T-helper 1 cell treated with Interleukin-12 subunit alpha and Interleukin-12 subunit beta and Interleukin-4 antibody, amounts not matched to agents 30 μg/mL and 1 μg/mL, for 36 hours (primary cell): ENCODE data around the gene KIAA1217.

Source experiments
- H3K27ac Mint-ChIP-seq: one replicate; pipeline ENCODE4 v1.8.0; 2021; ENCODE audit warnings: mild to moderate bottlenecking, mixed read lengths
- H3K27me3 Mint-ChIP-seq: one replicate; pipeline ENCODE4 v1.8.0; 2021; ENCODE audit warnings: low read depth, mixed read lengths
- H3K36me3 Mint-ChIP-seq: one replicate; pipeline ENCODE4 v1.8.0; 2021; ENCODE audit warnings: low read depth, mixed read lengths
- H3K4me1 Mint-ChIP-seq: one replicate; pipeline ENCODE4 v1.8.0; 2021; ENCODE audit warnings: low read depth, mixed read lengths
- H3K4me3 Mint-ChIP-seq: one replicate; pipeline ENCODE4 v1.8.0; 2021; ENCODE audit warnings: mild to moderate bottlenecking, moderate library complexity, mixed read lengths
- H3K9me3 Mint-ChIP-seq: one replicate; pipeline ENCODE4 v1.8.0; 2021; ENCODE audit warnings: mixed read lengths

KIAA1217 gene

DNA sequence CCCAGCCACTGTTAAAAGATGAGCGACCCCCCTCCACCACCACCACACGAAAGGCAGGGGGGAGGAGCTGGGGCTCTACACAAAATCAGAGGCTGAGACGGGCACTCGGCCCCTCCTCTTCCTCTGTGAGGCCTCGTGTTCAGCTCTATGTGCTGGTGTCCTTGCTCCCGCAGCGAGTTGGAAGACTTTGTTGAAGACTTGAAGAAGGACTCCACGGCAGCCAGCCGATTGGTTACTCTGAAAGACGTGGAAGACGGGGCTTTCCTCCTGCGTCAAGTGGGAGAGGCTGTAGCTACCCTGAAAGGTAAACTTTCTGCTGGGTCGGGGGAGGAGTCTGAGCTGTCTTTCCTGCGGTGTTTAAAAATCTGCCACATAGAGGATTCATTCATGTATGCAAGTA, 311.0 kb downstream of the KIAA1217 start:
- H3K27ac Mint-ChIP-seq: peak overlapping the region; percentile 47
- H3K4me3 Mint-ChIP-seq: peak overlapping the region; percentile 64

DNA sequence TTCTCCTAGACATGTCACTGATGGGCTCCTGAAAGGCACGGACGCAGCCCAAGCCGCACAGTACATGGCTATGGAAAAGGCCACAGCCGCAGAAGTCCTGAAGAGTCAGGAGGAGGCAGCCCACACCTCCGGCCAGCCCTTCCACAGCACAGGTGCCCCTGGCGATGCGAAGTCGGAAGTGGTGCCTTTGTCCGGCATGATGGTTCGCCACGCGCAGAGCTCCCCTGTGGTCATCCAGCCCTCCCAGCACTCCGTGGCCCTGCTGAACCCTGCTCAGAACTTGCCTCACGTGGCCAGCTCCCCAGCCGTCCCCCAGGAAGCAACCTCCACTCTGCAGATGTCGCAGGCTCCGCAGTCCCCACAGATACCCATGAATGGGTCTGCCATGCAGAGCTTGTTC, 315.4 kb downstream of the KIAA1217 start:
- peaks cover 2% of the 10 kb centered on the region for H3K36me3 Mint-ChIP-seq
- no peak overlapping the region for H3K27ac Mint-ChIP-seq
- H3K4me1 Mint-ChIP-seq: peaks cover 5% of the 10 kb centered on the region
- H3K4me3 Mint-ChIP-seq: no peak overlapping the region
- H3K27me3 Mint-ChIP-seq: no peaks in the 10 kb centered on the region
- no peaks in the 10 kb centered on the region for H3K9me3 Mint-ChIP-seq

More for the DNA sequence above, 311.0 kb downstream of the KIAA1217 start:
- no peaks in the 10 kb centered on the region for H3K9me3 Mint-ChIP-seq
- peaks cover 13% of the 10 kb centered on the region for H3K4me1 Mint-ChIP-seq
- H3K36me3 Mint-ChIP-seq: peaks cover 2% of the 10 kb centered on the region
- H3K27me3 Mint-ChIP-seq: no peaks in the 10 kb centered on the region

DNA sequence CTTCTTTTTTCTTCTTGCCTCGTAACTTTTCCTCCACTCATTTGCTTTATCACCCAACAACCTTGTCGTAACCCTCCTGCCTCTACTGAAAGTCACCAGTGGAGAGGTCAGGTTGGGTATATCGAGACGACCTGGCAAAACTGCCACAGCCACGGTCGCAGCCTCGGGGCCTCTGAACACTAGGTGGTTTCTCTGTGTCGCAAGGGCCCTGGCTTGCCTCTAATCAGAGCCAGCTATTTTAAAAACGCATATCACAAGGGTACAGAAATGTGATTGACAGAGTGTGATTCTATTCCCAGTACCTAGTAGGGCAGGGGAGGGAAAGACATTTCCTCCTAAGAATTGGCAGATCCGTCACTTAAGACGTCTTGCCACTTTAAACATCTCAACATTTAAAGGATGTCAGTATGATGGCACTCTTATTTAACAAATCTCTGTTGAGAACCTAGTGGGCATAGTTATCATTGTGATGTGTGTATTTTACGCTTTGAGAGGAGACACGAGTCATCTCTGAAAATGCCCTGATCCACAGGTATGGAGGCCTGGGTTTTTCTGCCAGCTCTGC, 317.2 kb downstream of the KIAA1217 start:
- no peaks in the 10 kb centered on the region for H3K9me3 Mint-ChIP-seq
- no peaks in the 10 kb centered on the region for H3K4me1 Mint-ChIP-seq
- H3K4me3 Mint-ChIP-seq: no peak overlapping the region
- no peaks in the 10 kb centered on the region for H3K27me3 Mint-ChIP-seq
- peaks cover 2% of the 10 kb centered on the region for H3K36me3 Mint-ChIP-seq
- no peak overlapping the region for H3K27ac Mint-ChIP-seq

GRCh38 chr10:24528946-24529345, 320.0 kb downstream of the KIAA1217 start:
- H3K27me3 Mint-ChIP-seq: no peaks in the 10 kb centered on the region
- peaks cover 3% of the 10 kb centered on the region for H3K9me3 Mint-ChIP-seq
- no peaks in the 10 kb centered on the region for H3K4me1 Mint-ChIP-seq
- no peak overlapping the region for H3K4me3 Mint-ChIP-seq
- no peak overlapping the region for H3K27ac Mint-ChIP-seq
- H3K36me3 Mint-ChIP-seq: peaks cover 7% of the 10 kb centered on the region

GRCh38 chr10:24531439-24531838, 322.5 kb downstream of the KIAA1217 start:
- Mint-ChIP-seq H3K4me3 (no peak overlapping the region), H3K27ac (no peak overlapping the region), H3K4me1 (no peaks in the 10 kb centered on the region), H3K27me3 (no peaks in the 10 kb centered on the region), H3K9me3 (peaks cover 3% of the 10 kb centered on the region), H3K36me3 (peaks cover 10% of the 10 kb centered on the region)

DNA sequence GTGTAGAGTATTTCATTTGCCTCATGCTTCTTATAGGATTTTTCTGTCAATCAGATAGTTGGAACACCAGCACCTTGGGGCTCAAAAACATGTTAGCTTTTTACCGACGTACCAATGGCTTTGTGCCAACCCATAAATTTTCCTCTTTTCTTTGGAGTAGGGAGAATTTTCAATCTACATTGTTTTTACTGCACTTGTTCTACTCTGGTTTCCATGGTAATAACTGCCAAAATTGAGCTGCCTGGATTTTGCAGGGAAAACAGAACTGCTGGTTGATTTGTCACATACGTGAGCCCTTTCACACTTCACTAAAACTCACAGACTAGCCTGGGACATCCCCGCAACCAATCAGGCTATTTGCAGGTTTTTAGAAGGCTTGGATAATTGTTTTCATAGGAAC, 325.0 kb downstream of the KIAA1217 start:
- peaks cover 10% of the 10 kb centered on the region for H3K36me3 Mint-ChIP-seq
- H3K4me3 Mint-ChIP-seq: no peak overlapping the region
- no peak overlapping the region for H3K27ac Mint-ChIP-seq
- H3K9me3 Mint-ChIP-seq: peaks cover 3% of the 10 kb centered on the region
- no peaks in the 10 kb centered on the region for H3K27me3 Mint-ChIP-seq
- no peaks in the 10 kb centered on the region for H3K4me1 Mint-ChIP-seq

DNA sequence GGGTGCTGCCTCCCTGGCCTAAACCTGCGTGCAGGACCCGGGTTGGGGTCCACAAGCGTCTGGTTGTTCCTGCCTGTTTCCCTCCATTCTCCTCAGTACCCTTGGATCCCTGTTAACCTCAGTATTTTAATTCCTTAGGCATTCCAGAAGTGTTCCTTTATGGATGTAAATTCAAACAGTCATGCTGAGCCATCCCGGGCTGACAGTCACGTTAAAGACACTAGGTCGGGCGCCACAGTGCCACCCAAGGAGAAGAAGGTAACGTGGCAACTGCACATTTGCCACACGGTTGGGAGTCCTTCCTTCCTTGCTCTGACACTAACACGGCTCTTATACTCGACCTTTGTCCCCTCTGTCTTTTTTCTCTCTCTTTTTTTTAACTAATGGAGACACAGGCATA, 327.7 kb downstream of the KIAA1217 start:
- Mint-ChIP-seq H3K27ac (no peak overlapping the region), H3K36me3 (peaks cover 10% of the 10 kb centered on the region), H3K4me1 (no peaks in the 10 kb centered on the region), H3K9me3 (peaks cover 3% of the 10 kb centered on the region), H3K27me3 (no peaks in the 10 kb centered on the region), H3K4me3 (no peak overlapping the region)

DNA sequence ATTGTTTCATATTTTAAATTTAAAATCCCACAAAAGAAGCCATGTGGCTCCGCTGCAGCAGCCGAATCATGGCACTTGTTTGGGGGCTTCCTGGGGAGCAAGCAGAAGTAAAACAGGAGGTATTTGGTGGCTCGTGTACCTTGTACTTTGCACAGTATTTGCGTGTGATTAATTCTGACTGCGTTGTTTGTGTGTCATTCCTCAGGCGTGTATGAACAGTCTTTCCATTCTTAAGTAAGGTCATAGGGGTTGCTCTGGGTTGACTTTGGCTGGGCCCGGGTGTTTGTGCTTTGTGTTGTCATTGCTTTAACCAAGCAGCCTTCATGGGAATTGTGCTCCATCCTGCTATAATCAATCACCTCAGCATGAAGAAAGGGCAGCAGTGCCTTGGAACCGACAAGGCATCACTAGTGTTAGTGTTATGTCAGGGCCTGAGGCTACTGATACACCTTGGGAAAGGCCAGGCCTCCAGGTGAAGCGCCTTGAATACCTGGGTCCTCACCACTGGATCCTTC, 332.4 kb downstream of the KIAA1217 start:
- Mint-ChIP-seq H3K9me3 (no peaks in the 10 kb centered on the region), H3K27me3 (no peaks in the 10 kb centered on the region), H3K27ac (no peak overlapping the region), H3K36me3 (peaks cover 4% of the 10 kb centered on the region), H3K4me3 (no peak overlapping the region), H3K4me1 (no peaks in the 10 kb centered on the region)

DNA sequence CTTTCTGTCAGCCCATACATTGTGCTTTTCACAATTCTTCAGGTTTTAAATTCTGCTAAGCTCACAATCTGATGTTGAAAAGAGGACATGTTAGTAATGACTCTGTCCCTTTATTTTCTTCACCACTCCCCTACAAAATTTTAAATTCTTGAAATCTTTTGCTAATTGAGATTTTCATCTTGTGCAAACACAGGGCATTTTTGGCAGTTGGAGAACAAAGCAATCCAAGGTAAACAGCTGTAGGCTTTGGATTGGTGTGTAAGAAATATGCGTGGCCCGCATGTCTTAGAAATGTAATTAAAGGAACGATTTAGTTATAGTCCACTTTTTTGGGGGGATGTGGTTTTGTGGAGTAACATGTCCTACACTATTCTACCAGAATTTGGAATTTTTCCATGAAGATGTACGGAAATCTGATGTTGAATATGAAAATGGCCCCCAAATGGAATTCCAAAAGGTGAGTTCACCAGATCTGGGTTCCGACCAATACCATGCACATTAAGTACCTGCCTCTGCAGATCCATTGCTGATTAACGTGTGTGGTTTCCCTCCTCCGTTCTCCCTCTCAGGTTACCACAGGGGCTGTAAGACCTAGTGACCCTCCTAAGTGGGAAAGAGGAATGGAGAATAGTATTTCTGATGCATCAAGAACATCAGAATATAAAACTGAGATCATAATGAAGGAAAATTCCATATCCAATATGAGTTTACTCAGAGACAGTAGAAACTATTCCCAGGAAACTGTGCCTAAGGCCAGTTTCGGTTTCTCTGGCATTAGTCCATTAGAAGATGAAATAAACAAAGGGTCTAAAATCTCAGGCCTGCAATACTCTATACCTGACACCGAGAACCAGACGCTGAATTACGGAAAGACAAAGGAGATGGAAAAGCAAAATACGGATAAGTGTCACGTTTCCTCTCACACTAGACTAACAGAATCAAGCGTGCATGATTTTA, 333.7 kb downstream of the KIAA1217 start:
- Mint-ChIP-seq H3K36me3 (peaks cover 4% of the 10 kb centered on the region), H3K9me3 (no peaks in the 10 kb centered on the region), H3K4me3 (no peak overlapping the region), H3K27ac (no peak overlapping the region), H3K4me1 (no peaks in the 10 kb centered on the region), H3K27me3 (no peaks in the 10 kb centered on the region)

DNA sequence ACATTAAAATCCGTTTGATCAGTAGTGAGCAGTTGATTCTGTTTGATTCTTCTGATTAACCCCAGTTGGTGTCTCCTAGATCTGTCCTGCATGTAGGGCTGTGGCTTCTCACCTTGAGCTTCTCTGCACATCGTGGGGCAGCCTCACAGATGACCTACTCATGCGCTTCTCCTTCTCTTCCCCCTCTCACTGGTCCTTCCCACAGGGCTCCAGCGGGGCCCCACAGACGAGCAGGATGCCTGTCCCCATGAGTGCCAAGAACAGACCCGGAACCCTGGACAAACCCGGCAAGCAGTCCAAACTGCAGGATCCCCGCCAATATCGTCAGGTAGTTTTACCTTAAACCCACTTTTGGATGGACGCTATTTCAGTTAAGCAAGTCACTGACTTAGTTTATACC, 335.8 kb downstream of the KIAA1217 start:
- Mint-ChIP-seq H3K4me1 (no peaks in the 10 kb centered on the region), H3K4me3 (no peak overlapping the region), H3K9me3 (no peaks in the 10 kb centered on the region), H3K36me3 (peaks cover 4% of the 10 kb centered on the region), H3K27ac (no peak overlapping the region), H3K27me3 (no peaks in the 10 kb centered on the region)

- H3K4me3 Mint-ChIP-seq: no peak overlapping the region
- no peaks in the 10 kb centered on the region for H3K27me3 Mint-ChIP-seq
- H3K4me1 Mint-ChIP-seq: no peaks in the 10 kb centered on the region
- no peaks in the 10 kb centered on the region for H3K9me3 Mint-ChIP-seq
- no peak overlapping the region for H3K27ac Mint-ChIP-seq
- H3K36me3 Mint-ChIP-seq: peaks cover 4% of the 10 kb centered on the region
Measured at GRCh38 chr10:24545585-24545984, 336.6 kb downstream of the KIAA1217 start.

- Mint-ChIP-seq H3K9me3 (no peaks in the 10 kb centered on the region), H3K27ac (no peak overlapping the region)
Measured at GRCh38 chr10:24550680-24551079, 341.7 kb downstream of the KIAA1217 start.

DNA sequence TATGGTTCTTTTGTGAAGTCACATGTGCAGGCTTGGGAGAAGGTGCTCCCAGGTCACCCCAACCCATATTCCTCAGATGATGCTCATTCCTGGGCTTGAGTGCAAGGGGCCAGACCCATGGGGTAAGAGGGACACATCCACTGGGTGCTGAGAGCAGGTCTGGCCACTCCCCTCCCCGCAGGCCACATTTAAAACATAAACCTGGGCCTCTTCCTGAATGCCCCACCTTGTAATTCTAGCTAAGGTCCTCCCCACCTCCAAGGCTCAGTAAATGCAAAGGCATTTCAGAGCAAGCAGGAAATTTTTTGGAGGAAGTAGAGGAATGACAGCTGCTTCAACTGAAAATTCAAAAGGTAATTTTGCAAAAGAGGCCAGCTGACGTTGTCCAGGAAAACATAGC, 342.2 kb downstream of the KIAA1217 start:
- Mint-ChIP-seq H3K4me3 (no peak overlapping the region), H3K9me3 (no peaks in the 10 kb centered on the region), H3K27me3 (peaks cover 3% of the 10 kb centered on the region), H3K36me3 (no peaks in the 10 kb centered on the region), H3K4me1 (no peaks in the 10 kb centered on the region), H3K27ac (no peak overlapping the region)

More at GRCh38 chr10:24550680-24551079, 341.7 kb downstream of the KIAA1217 start:
- H3K4me1 Mint-ChIP-seq: no peaks in the 10 kb centered on the region
- H3K4me3 Mint-ChIP-seq: no peak overlapping the region
- peaks cover under 1% of the 10 kb centered on the region for H3K27me3 Mint-ChIP-seq
- no peaks in the 10 kb centered on the region for H3K36me3 Mint-ChIP-seq

- Mint-ChIP-seq H3K4me1 (peaks cover 7% of the 10 kb centered on the region), H3K9me3 (no peaks in the 10 kb centered on the region), H3K27me3 (peaks cover 3% of the 10 kb centered on the region), H3K36me3 (no peaks in the 10 kb centered on the region), H3K27ac (no peak overlapping the region), H3K4me3 (no peak overlapping the region)
Measured at GRCh38 chr10:24552346-24553016, 343.5 kb downstream of the KIAA1217 start.
